ENCODE measurements around the gene HDAC9.

- TF ChIP-seq, protein P1, sequence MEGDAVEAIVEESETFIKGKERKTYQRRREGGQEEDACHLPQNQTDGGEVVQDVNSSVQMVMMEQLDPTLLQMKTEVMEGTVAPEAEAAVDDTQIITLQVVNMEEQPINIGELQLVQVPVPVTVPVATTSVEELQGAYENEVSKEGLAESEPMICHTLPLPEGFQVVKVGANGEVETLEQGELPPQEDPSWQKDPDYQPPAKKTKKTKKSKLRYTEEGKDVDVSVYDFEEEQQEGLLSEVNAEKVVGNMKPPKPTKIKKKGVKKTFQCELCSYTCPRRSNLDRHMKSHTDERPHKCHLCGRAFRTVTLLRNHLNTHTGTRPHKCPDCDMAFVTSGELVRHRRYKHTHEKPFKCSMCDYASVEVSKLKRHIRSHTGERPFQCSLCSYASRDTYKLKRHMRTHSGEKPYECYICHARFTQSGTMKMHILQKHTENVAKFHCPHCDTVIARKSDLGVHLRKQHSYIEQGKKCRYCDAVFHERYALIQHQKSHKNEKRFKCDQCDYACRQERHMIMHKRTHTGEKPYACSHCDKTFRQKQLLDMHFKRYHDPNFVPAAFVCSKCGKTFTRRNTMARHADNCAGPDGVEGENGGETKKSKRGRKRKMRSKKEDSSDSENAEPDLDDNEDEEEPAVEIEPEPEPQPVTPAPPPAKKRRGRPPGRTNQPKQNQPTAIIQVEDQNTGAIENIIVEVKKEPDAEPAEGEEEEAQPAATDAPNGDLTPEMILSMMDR (IDR thresholded peaks at IDR 0.05; ENCODE audit: poor library complexity) = no peak
- no peak for TF ChIP-seq EZH2 (IDR thresholded peaks at IDR 0.05; ENCODE audit: borderline replicate concordance)
These were observed 528.7 kb downstream of the HDAC9 start for GRCh38 chr7:19024261-19024660.

Data from hepatocyte (in vitro differentiated cells).